K562 (cell line): ENCODE data around the gene ZSCAN21. TPM values are rescaled to one million over a fixed set of nuclear protein-coding genes. Genes with fewer than 3 reads are reported as not detected.

ENCODE experiments used
- ATAC-seq: fragments of 200-7000 bp; cut with Tn5 transposase; 3 replicates; pipeline ENCODE4 v1.9.1; 2020; ENCODE audit warnings: moderate library complexity
- BruUV-seq: library from RNA; stranded (reverse); fragments of 400-500 nt; replicated peaks from 2 replicates; lab custom pipeline; 2021; lab: Mats Ljungman, UMichigan
- CTCF ChIA-PET: fragments of 300-600 bp; formaldehyde crosslinking; extraction: SDS; loops from one replicate; lab custom pipeline; 2021; ENCODE audit warnings: low intra/inter-chr PET ratio; lab: Yijun Ruan, JAX
- POLR2A ChIA-PET: fragments of 300-600, 350-650 bp; sonication (Branson Sonifier 250); formaldehyde crosslinking; extraction: SDS; loops from one replicate; lab custom pipeline; 2021; ENCODE audit warnings: antibody characterized with exemption, inconsistent platforms; lab: Yijun Ruan, JAX
- DNase-seq, 4 experiments: peaks; one replicate each; pipeline versions ENCODE4 v3.0.0 to v3.0.0-alpha.2; 2011 to 2018; ENCODE audit warnings: low spot score in 3 of 4, mixed read lengths in 3 of 4; ENCODE audit errors: extremely low read depth in 1 of 4
- FAIRE-seq: peaks from 2 replicates; lab custom pipeline; 2011; peaks lifted over from hg19 to GRCh38; lab: Jason Lieb, UNC
- H2AFZ ChIP-seq: 2 replicates; pipeline ENCODE4 v1.6.0; 2011; ENCODE audit warnings: low read depth, low read length, control low read depth, inconsistent platforms
- H3K27ac ChIP-seq: fragments of 200-600 bp; 3 replicates; pipeline ENCODE4 v1.8.0; 2011; ENCODE audit warnings: low read depth, mild to moderate bottlenecking, control low read depth, inconsistent platforms, low read length, moderate library complexity, mixed read lengths; ENCODE audit errors: extremely low read depth
- H3K27me3 ChIP-seq, 2 experiments: fragments of 300-600 bp in 1 of 2; 2 replicates in 1 of 2; 3 replicates in 1 of 2; pipeline versions ENCODE4 v1.6.0 to v1.8.0; 2011; ENCODE audit warnings: inconsistent platforms in 2 of 2, low read length in 2 of 2, mild to moderate bottlenecking in 1 of 2, mixed read lengths in 1 of 2, moderate library complexity in 1 of 2; ENCODE audit not compliant: control insufficient read depth in 2 of 2, insufficient read depth in 2 of 2
- H3K36me3 ChIP-seq: fragments of 300-600 bp; 3 replicates; pipeline ENCODE4 v1.8.0; 2011; ENCODE audit warnings: mild to moderate bottlenecking, low read length, inconsistent platforms; ENCODE audit not compliant: control insufficient read depth, insufficient read depth
- H3K4me1 ChIP-seq, 2 experiments: fragments of 200-600 bp in 1 of 2; replicated peaks in 1 of 2; 2 replicates in 1 of 2; 3 replicates in 1 of 2; pipeline versions ENCODE4 v1.5.1 to v1.8.0; 2011; ENCODE audit warnings: inconsistent platforms in 2 of 2, low read length in 2 of 2, mild to moderate bottlenecking in 1 of 2, mixed read lengths in 1 of 2, moderate library complexity in 1 of 2; ENCODE audit not compliant: control insufficient read depth in 2 of 2, insufficient read depth in 2 of 2
- H3K4me2 ChIP-seq: 2 replicates; pipeline ENCODE4 v1.6.1; 2011; ENCODE audit warnings: low read length, control low read depth, inconsistent platforms, mixed read lengths; ENCODE audit not compliant: insufficient read depth
- H3K4me3 ChIP-seq: fragments of 200-600 bp; sonication (generic), shearing (Covaris generic); 2 replicates; pipeline ENCODE4 v1.5.1; 2016; ENCODE audit warnings: control low read depth, inconsistent platforms
- H3K79me2 ChIP-seq: fragments of 200-600 bp; 3 replicates; pipeline ENCODE4 v1.8.0; 2011; ENCODE audit warnings: low read length, inconsistent platforms; ENCODE audit not compliant: control insufficient read depth, insufficient read depth
- H3K9ac ChIP-seq, 2 experiments: 2 replicates each; pipeline versions ENCODE4 v1.6.0 to v1.6.1; 2011; ENCODE audit warnings: low read depth in 2 of 2, low read length in 2 of 2, control low read depth in 1 of 2, inconsistent platforms in 1 of 2, mild to moderate bottlenecking in 1 of 2, mixed read lengths in 1 of 2; ENCODE audit not compliant: insufficient read depth in 1 of 2
- H3K9me1 ChIP-seq: one replicate; pipeline ENCODE4 v1.6.0; 2011; ENCODE audit warnings: inconsistent platforms, mild to moderate bottlenecking, low read length, moderate library complexity; ENCODE audit not compliant: control insufficient read depth, insufficient read depth
- H3K9me3 ChIP-seq: replicated peaks from 2 replicates; pipeline ENCODE4 v1.5.1; 2011; ENCODE audit warnings: low read depth, low read length, inconsistent platforms; ENCODE audit not compliant: control insufficient read depth, insufficient read depth
- H4K20me1 ChIP-seq: replicated peaks from 2 replicates; pipeline ENCODE4 v1.6.1; 2011; ENCODE audit warnings: low read length, inconsistent platforms, mixed read lengths; ENCODE audit not compliant: control insufficient read depth, insufficient read depth
- ETV1 ChIP-seq: fragments of 450-650 bp; conservative IDR thresholded peaks from 2 replicates; pipeline ENCODE4 v1.6.1; 2016; ENCODE audit warnings: missing genetic modification characterization, control low read depth, low read depth, missing compliant biosample characterization
- FOXM1 ChIP-seq, 2 experiments: fragments of 450-650 bp in 1 of 2; sonication (generic) in 1 of 2; formaldehyde crosslinking in 1 of 2; IDR thresholded peaks; 2 replicates each; pipeline versions ENCODE4 v1.6.1 to v1.9.0; 2017 to 2022; ENCODE audit warnings: low read depth in 2 of 2, mild to moderate bottlenecking in 2 of 2, missing genetic modification reagents in 1 of 2, moderate library complexity in 1 of 2
- HNRNPLL ChIP-seq: fragments of 200-400 bp; formaldehyde crosslinking; IDR thresholded peaks from 2 replicates; pipeline ENCODE4 v1.6.1; 2017; ENCODE audit warnings: low read length, low read depth, mild to moderate bottlenecking; ENCODE audit not compliant: poor library complexity, severe bottlenecking
- MCM3 ChIP-seq: fragments of 450-650 bp; IDR thresholded peaks from 2 replicates; pipeline ENCODE4 v1.6.1; 2016
- NFRKB ChIP-seq: fragments of 450-650 bp; IDR thresholded peaks from 2 replicates; pipeline ENCODE4 v1.6.1; 2016; ENCODE audit warnings: low read depth
- OTX1 ChIP-seq: fragments of 450-650 bp; formaldehyde crosslinking; IDR thresholded peaks from 2 replicates; pipeline ENCODE4 v1.4.0; 2022; ENCODE audit warnings: mild to moderate bottlenecking
- SIN3A ChIP-seq, 2 experiments: fragments of 150-350 bp in 1 of 2; IDR thresholded peaks; 2 replicates each; pipeline ENCODE4 v1.6.1; 2011 to 2016; ENCODE audit warnings: borderline replicate concordance in 2 of 2, low read depth in 2 of 2, low read length in 2 of 2, mild to moderate bottlenecking in 2 of 2, moderate library complexity in 2 of 2; ENCODE audit not compliant: control insufficient read depth in 1 of 2
- ZNF766 ChIP-seq: fragments of 200-800 bp; sonication (Bioruptor generic); conservative IDR thresholded peaks from 2 replicates; pipeline ENCODE4 v1.6.1; 2016; ENCODE audit warnings: missing genetic modification characterization, missing compliant biosample characterization
- WGBS: fragments of 100-300 bp; shearing (Covaris generic); methylation state at CpG from one replicate; pipeline ENCODE4 v1.1.6; 2016; ENCODE audit warnings: low coverage, mixed read lengths; ENCODE audit not compliant: insufficient coverage; ENCODE audit errors: missing lambda C conversion rate; 5-methylcytosine and 5-hydroxymethylcytosine counted together
- in situ Hi-C: fragments of 300-500 bp; cut with MboI; formaldehyde crosslinking; loops from 4 replicates; pipeline ENCODE4 v1.15.0; 2018; ENCODE audit warnings: inconsistent platforms, mixed read lengths
- intact Hi-C: fragments of 100-400 bp; cut with micrococcal nuclease; formaldehyde crosslinking; loops from 2 replicates; pipeline ENCODE4 v1.14.2; 2022
- polyA plus RNA-seq, 8 experiments: library from polyadenylated mRNA; depleted of rRNA in 4 of 8; stranded (reverse) in 5 of 8; unstranded in 3 of 8; fragments of >200 nt; fragmentation: Nextera tagmentation in 2 of 8; fragmentation: Illumina TruSeq in 1 of 8; extraction: Ambion mirVana in 2 of 8; extraction: Trizol in 1 of 8; gene quantifications; 2 replicates each; pipeline versions ENCODE4 v1.2.1 to v1.2.3, GENCODE V29; 2011 to 2014; ENCODE audit warnings: inconsistent platforms in 1 of 8, missing spikeins in 1 of 8
- total RNA-seq, 7 experiments: library from RNA; depleted of rRNA in 6 of 7; stranded (reverse); fragments of >200 nt in 6 of 7; fragmentation: Illumina TruSeq in 2 of 7; extraction: Trizol in 2 of 7; gene quantifications; 2 replicates each; pipeline versions ENCODE4 v1.2.1 to v1.2.3, GENCODE V29; 2011 to 2021; ENCODE audit warnings: low replicate concordance in 1 of 7

The ZSCAN21 gene
- total and polyA plus RNA-seq, 9 of the 15 experiments (the other 6 are each of a cell fraction or from before 2014, with no cell fraction given): 5.9 to 15.5 (median 13.2) TPM

DNA sequence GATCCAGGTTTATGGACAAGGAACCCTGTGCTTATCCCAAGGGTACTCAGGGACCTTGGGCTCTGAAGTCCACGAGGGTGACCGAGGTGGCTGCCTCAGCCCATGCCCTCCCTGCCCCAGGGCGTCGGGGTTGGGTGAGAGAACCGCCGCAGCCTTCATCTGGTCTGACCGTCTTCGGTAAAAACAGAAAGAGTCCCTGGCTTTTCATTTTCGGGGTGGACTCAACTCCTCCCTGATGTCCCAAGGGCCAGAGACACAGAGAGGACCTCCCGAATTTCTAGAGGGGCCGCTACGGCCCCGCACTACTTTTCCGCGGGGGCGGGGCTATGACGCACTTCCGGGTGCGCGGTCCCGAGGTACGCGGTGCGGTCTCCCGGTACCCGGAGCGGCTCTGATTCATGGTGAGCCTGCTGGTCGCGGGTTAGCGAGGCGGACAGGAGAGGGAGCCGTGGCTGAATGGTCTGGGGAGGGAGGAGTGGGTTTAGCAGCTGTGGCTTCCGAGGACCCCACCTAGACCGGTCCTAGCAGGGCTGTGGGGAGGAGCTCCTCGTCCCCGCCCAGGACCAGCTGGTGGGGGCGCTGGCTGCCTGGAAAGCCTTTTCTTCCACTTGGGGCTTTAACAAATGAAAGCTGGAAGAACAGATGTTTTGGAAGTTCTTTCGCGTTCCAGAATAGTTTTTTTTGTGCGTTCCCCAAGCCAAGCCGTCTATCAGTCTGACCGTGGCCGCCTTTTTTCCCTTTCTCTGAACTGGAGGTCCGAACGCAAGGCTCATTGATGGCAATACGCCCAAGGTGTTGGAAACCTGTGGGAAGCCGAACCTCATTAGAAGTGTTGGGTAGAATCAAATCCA, at the start of gene ZSCAN21 (continued):
- TF ChIP-seq NFRKB (no peak), HNRNPLL (peak; percentile 48), ETV1 (tag) (peak; percentile 80), OTX1 (CRISPR knock-in tag) (no peak), SIN3A (IDR thresholded peaks at IDR 0.05; ENCODE audit: borderline replicate concordance in 2 of 2, control insufficient read depth in 1 of 2, low read depth in 2 of 2, low read length in 2 of 2) (peak; percentile 95 to 99), FOXM1 (IDR thresholded peaks at IDR 0.05; ENCODE audit: low read depth) (no peak), FOXM1 (CRISPR knock-in tag; IDR thresholded peaks at IDR 0.05; ENCODE audit: low read depth) (no peak)

DNA sequence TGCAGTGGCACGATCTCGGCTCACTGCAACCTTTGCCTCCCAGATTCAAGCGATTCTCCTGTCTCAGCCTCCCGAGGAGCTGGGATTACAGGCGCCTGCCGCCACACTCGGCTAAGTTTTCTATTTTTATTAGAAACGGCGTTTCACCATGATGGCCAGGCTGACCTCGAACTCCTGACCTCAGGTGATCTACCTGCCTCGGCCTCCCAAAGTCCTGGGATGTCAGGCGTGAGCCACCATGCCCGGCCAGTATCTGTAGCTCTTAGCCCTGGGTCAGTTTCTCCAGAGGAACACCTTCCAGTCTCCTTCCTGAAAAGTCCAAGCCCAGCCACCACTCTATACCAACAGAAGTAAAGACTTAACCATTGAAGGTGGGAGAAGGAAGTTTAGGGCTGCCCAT, 49.3 kb upstream of the ZSCAN21 start:
- H3K9me3 ChIP-seq: no peaks in the 10 kb centered on the region
- 0 out of 2 replicates have a peak, but pooled peaks have one; percentile 44 for TF ChIP-seq MCM3
- TF ChIP-seq ZNF766 (CRISPR knock-in tag): no peak
- TF ChIP-seq, all 486 proteins: peak for 1
- 5% methylated on average over 13 of the region's 13 CpGs for WGBS
- ChIA-PET CTCF (interaction anchor here (0.6 kb wide), 1 partner anchor 53 kb away, joined by 4 read pairs; no protein-coding TSS in a partner anchor), POLR2A (interaction anchor here (0.6 kb wide), 1 partner anchor 21 kb away, joined by 3 read pairs; no protein-coding TSS in a partner anchor)
- Histone ChIP-seq H3K27ac (no peak overlapping the region), H3K4me1 (peaks cover 0 to 10% of the 10 kb centered on the region in 2 experiments; a peak in 3 of 5 replicates), H3K4me2 (no peak overlapping the region), H3K9me1 (no peaks in the 10 kb centered on the region), H3K9ac (peak overlapping the region in 1 of 2 experiments; percentile 39; a peak in 1 of 4 replicates), H4K20me1 (no peaks in the 10 kb centered on the region), H3K79me2 (no peaks in the 10 kb centered on the region), H3K27me3 (peaks cover 40 to 60% of the 10 kb centered on the region in 2 experiments), H3K36me3 (no peaks in the 10 kb centered on the region), H3K4me3 (no peak overlapping the region), H2AFZ (no peak overlapping the region)
- intact Hi-C loops: no loop called here
- FAIRE-seq (no peak), DNase-seq (no peak), ATAC-seq (peak; percentile 28; the same call in 1 of the 3 replicates)
- in situ Hi-C loops: no loop called here
- BruUV-seq: no TSS peak
